ENCODE data around the gene ZNF473.
"Not testable (repeated sequence)": the region's sequence is repeated elsewhere in the genome, so short reads cannot be mapped to it uniquely, and the experiment has no call there.

- not testable (repeated sequence) for TF ChIP-seq CTCF (IDR thresholded peaks at IDR 0.05); POLR2AphosphoS5 (IDR thresholded peaks at IDR 0.05; ENCODE audit: low read depth, low read length); SIN3A (IDR thresholded peaks at IDR 0.05; ENCODE audit: borderline replicate concordance, insufficient read depth, low read depth, low read length); REST (IDR thresholded peaks at IDR 0.05; ENCODE audit: insufficient read depth in 1 of 2, low read depth in 2 of 2, low read length in 1 of 2); TCF7L2 (IDR thresholded peaks at IDR 0.05; ENCODE audit: low read depth, low read length)
These were observed 49.3 kb downstream of the ZNF473 start for GRCh38 chr19:50075076-50075475.

All from Panc1 (cell line).